Trophoblast cell (in vitro differentiated cells and primary cell): ENCODE data around the gene PBXIP1.
"Not testable (repeated sequence)": the region's sequence is repeated elsewhere in the genome, so short reads cannot be mapped to it uniquely, and the experiment has no call there.

Experiments
- DNase-seq, 2 donors: peaks; one replicate each; pipeline ENCODE4 v3.0.0-alpha.2; 2016
- H2AFZ ChIP-seq: 2 replicates; pipeline ENCODE4 v1.6.1; 2013; ENCODE audit warnings: low read length, moderate library complexity, mild to moderate bottlenecking; ENCODE audit not compliant: insufficient read depth, poor library complexity
- H2AK5ac ChIP-seq: 2 replicates; pipeline ENCODE4 v1.6.1; 2013; ENCODE audit warnings: mild to moderate bottlenecking, low read length
- H2BK120ac ChIP-seq: 2 replicates; pipeline ENCODE4 v1.6.1; 2013; ENCODE audit warnings: low read length, mild to moderate bottlenecking, moderate library complexity; ENCODE audit not compliant: insufficient read depth, poor library complexity
- H2BK12ac ChIP-seq: 2 replicates; pipeline ENCODE4 v1.6.1; 2013; ENCODE audit warnings: mild to moderate bottlenecking, low read length, moderate library complexity
- H2BK5ac ChIP-seq: 2 replicates; pipeline ENCODE4 v1.6.1; 2013; ENCODE audit warnings: low read length, low read depth, moderate library complexity, mild to moderate bottlenecking; ENCODE audit not compliant: poor library complexity
- H3K14ac ChIP-seq: 2 replicates; pipeline ENCODE4 v1.6.1; 2013; ENCODE audit warnings: mild to moderate bottlenecking, low read length
- H3K18ac ChIP-seq: 2 replicates; pipeline ENCODE4 v1.6.1; 2013; ENCODE audit warnings: mild to moderate bottlenecking, low read length
- H3K23ac ChIP-seq: 2 replicates; pipeline ENCODE4 v1.6.1; 2013; ENCODE audit warnings: low read length
- H3K27ac ChIP-seq: 2 replicates; pipeline ENCODE4 v1.5.1; 2013; ENCODE audit warnings: low read depth, mild to moderate bottlenecking, inconsistent platforms, low read length, moderate library complexity
- H3K27me3 ChIP-seq: 2 replicates; pipeline ENCODE4 v1.6.1; 2013; ENCODE audit warnings: inconsistent platforms, mild to moderate bottlenecking, low read length, moderate library complexity; ENCODE audit not compliant: insufficient read depth
- H3K36me3 ChIP-seq, 2 experiments: 1 replicate in 1 of 2; 2 replicates in 1 of 2; pipeline ENCODE4 v1.6.1; 2013; ENCODE audit warnings: low read length in 2 of 2, mild to moderate bottlenecking in 2 of 2, moderate library complexity in 1 of 2; ENCODE audit not compliant: insufficient read depth in 2 of 2, control insufficient read depth in 1 of 2
- H3K4ac ChIP-seq: 2 replicates; pipeline ENCODE4 v1.6.1; 2013; ENCODE audit warnings: low read depth, mild to moderate bottlenecking, low read length, moderate library complexity
- H3K4me1 ChIP-seq, 2 experiments: 1 replicate in 1 of 2; 2 replicates in 1 of 2; pipeline ENCODE4 v1.6.1; 2013; ENCODE audit warnings: low read length in 2 of 2, mild to moderate bottlenecking in 2 of 2, moderate library complexity in 1 of 2; ENCODE audit not compliant: insufficient read depth in 2 of 2, control insufficient read depth in 1 of 2
- H3K4me2 ChIP-seq: 2 replicates; pipeline ENCODE4 v1.6.1; 2013; ENCODE audit warnings: inconsistent platforms, mild to moderate bottlenecking, low read length, moderate library complexity
- H3K4me3 ChIP-seq: 2 replicates; pipeline ENCODE4 v1.5.1; 2013; ENCODE audit warnings: mild to moderate bottlenecking, low read depth, low read length, inconsistent platforms
- H3K79me1 ChIP-seq: one replicate; pipeline ENCODE4 v1.6.1; 2013; ENCODE audit warnings: low read length
- H3K79me2 ChIP-seq: 2 replicates; pipeline ENCODE4 v1.6.1; 2013; ENCODE audit warnings: low read length, mild to moderate bottlenecking; ENCODE audit not compliant: control insufficient read depth, insufficient read depth, poor library complexity
- H3K9ac ChIP-seq: 2 replicates; pipeline ENCODE4 v1.6.1; 2013; ENCODE audit warnings: mild to moderate bottlenecking, low read length
- H3K9me3 ChIP-seq: 2 replicates; pipeline ENCODE4 v1.6.1; 2013; ENCODE audit warnings: low read depth, mild to moderate bottlenecking, control low read depth, inconsistent platforms, low read length; ENCODE audit not compliant: insufficient read depth
- H4K12ac ChIP-seq: 2 replicates; pipeline ENCODE4 v1.6.1; 2013; ENCODE audit warnings: low read depth, mild to moderate bottlenecking, low read length, moderate library complexity
- H4K8ac ChIP-seq: 2 replicates; pipeline ENCODE4 v1.6.1; 2013; ENCODE audit warnings: low read depth, mild to moderate bottlenecking, low read length, moderate library complexity
- H4K91ac ChIP-seq: one replicate; pipeline ENCODE4 v1.6.1; 2013; ENCODE audit warnings: low read depth, mild to moderate bottlenecking, low read length, moderate library complexity
- WGBS: extraction: QIAGEN DNeasy Blood & Tissue Kit; methylation state at CpG from one replicate; pipeline ENCODE4 v1.1.7; 2013; ENCODE audit warnings: missing lambda C conversion rate; ENCODE audit not compliant: insufficient read length, insufficient coverage; ENCODE audit errors: extremely low coverage; 5-methylcytosine and 5-hydroxymethylcytosine counted together

The PBXIP1 gene

GRCh38 chr1:154911691-154912550, 44.0 kb downstream of the PBXIP1 start:
- Histone ChIP-seq H4K8ac (no peak overlapping the region), H3K79me2 (no peaks in the 10 kb centered on the region), H2AK5ac (no peak overlapping the region), H4K91ac (no peak overlapping the region), H2BK5ac (no peak overlapping the region), H3K23ac (no peak overlapping the region), H3K9ac (no peak overlapping the region), H2BK120ac (no peak overlapping the region), H3K27ac (no peak overlapping the region), H3K36me3 (no peaks in the 10 kb centered on the region), H3K18ac (no peak overlapping the region), H2AFZ (no peak overlapping the region), H3K4me2 (no peak overlapping the region), H3K4me3 (no peak overlapping the region), H3K4me1 (no peaks in the 10 kb centered on the region), H3K14ac (no peak overlapping the region), H4K12ac (no peak overlapping the region), H3K4ac (no peak overlapping the region), H3K79me1 (no peaks in the 10 kb centered on the region), H2BK12ac (no peak overlapping the region), H3K9me3 (peaks cover 16% of the 10 kb centered on the region), H3K27me3 (no peaks in the 10 kb centered on the region)
- no CpG with 5 or more reads among the region's 8 CpGs for WGBS
- DNase-seq: no peak

DNA sequence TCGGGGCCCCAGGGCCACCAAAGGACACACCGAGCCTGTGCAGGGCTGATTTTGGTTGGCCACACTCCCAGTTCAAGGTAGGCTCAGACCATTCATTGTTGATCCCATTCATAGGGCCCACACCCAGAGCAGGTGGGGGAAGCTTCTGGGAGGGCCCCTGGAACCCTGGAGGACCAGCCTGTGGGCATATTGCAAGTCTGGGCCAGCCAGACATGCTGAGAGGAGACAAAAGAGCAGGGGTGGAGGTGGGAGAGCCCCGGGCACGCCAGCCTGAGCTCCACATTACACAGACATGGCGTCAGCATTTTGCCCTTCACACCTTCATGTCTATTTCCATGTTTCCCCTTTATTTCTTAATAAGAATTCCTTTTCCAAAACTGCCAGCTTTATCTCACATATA, 45.0 kb downstream of the PBXIP1 start:
- Histone ChIP-seq H2BK5ac (no peak overlapping the region), H3K4ac (no peak overlapping the region), H3K23ac (no peak overlapping the region), H3K4me1 (no peaks in the 10 kb centered on the region), H3K9ac (no peak overlapping the region), H4K12ac (no peak overlapping the region), H2BK120ac (no peak overlapping the region), H3K18ac (no peak overlapping the region), H3K14ac (no peak overlapping the region), H3K27ac (no peak overlapping the region), H3K4me3 (no peak overlapping the region), H2BK12ac (no peak overlapping the region), H3K79me1 (no peaks in the 10 kb centered on the region), H4K8ac (no peak overlapping the region), H3K27me3 (no peaks in the 10 kb centered on the region), H2AK5ac (no peak overlapping the region), H3K4me2 (no peak overlapping the region), H4K91ac (no peak overlapping the region), H3K36me3 (no peaks in the 10 kb centered on the region), H3K79me2 (no peaks in the 10 kb centered on the region), H3K9me3 (peaks cover 18% of the 10 kb centered on the region), H2AFZ (no peak overlapping the region)
- no CpG with 5 or more reads among the region's 5 CpGs for WGBS
- no peak for DNase-seq

DNA sequence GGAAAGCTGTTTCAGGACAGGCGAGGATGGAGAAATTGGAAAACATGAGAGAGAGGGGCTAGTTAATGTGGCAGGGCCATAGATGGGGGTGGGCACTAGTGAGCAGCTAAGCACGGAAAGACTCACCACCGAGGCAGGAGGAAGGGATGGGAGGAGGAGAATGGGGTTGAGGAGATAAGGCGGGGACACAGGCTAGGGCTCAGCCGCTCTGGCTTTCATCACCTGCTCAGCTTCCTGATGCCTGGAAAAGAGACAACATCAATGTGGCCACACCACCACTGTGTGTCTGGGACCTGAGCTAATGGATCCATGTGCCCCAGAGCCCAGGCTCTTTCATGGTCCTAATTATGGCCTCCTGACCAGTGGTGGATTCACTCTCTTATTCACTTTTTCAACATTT, 47.0 kb downstream of the PBXIP1 start:
- no peaks in the 10 kb centered on the region for H3K79me2 ChIP-seq
- no peak overlapping the region for H3K27ac ChIP-seq
- no peaks in the 10 kb centered on the region for H3K27me3 ChIP-seq
- H4K8ac ChIP-seq: no peak overlapping the region
- no peak overlapping the region for H3K4me2 ChIP-seq
- H3K79me1 ChIP-seq: no peaks in the 10 kb centered on the region
- no peak overlapping the region for H3K4ac ChIP-seq
- no peak overlapping the region for H3K18ac ChIP-seq
- H2AFZ ChIP-seq: no peak overlapping the region
- H4K91ac ChIP-seq: no peak overlapping the region
- no peak overlapping the region for H3K4me3 ChIP-seq
- H2BK120ac ChIP-seq: no peak overlapping the region
- no peak overlapping the region for H4K12ac ChIP-seq
- H3K23ac ChIP-seq: no peak overlapping the region
- H3K9me3 ChIP-seq: peaks cover 18% of the 10 kb centered on the region
- DNase-seq: no peak
- H3K4me1 ChIP-seq: no peaks in the 10 kb centered on the region
- no peak overlapping the region for H2AK5ac ChIP-seq
- H3K14ac ChIP-seq: no peak overlapping the region
- no CpG with 5 or more reads among the region's 5 CpGs for WGBS
- H2BK5ac ChIP-seq: no peak overlapping the region
- no peak overlapping the region for H3K9ac ChIP-seq
- H2BK12ac ChIP-seq: no peak overlapping the region
- no peaks in the 10 kb centered on the region for H3K36me3 ChIP-seq

DNA sequence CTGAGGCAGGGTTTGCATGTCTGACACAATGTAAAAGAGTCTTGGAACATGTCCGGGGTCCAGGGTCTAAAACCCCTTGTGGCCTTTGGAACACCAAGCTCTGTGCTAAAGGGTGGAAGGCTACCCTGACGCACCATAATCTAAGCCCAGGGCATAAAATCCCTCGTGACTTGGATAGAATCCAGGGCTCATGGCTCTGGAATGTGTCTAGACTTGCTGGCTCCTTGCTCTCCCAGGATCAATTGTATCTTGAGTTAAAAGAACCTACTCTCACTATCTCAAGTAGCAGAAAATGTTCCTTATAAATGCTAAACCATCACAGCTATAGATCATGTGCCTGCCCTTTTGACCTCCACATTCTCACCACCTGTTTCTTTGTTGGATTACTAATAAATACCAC, 47.8 kb downstream of the PBXIP1 start:
- not testable (repeated sequence) for H3K4me2 ChIP-seq, H3K4me1 ChIP-seq
- no CpG with 5 or more reads among the region's 3 CpGs for WGBS

More for the DNA sequence above, 47.8 kb downstream of the PBXIP1 start:
- H3K23ac ChIP-seq, H2BK12ac ChIP-seq, H4K91ac ChIP-seq, H3K4ac ChIP-seq, H2AFZ ChIP-seq, H3K27ac ChIP-seq, H2BK120ac ChIP-seq, H3K36me3 ChIP-seq, H3K79me2 ChIP-seq, H3K4me3 ChIP-seq, H2BK5ac ChIP-seq, H4K8ac ChIP-seq, H2AK5ac ChIP-seq, H3K27me3 ChIP-seq, H3K14ac ChIP-seq, H3K18ac ChIP-seq, H3K79me1 ChIP-seq, H4K12ac ChIP-seq, H3K9ac ChIP-seq: not testable (repeated sequence)
- DNase-seq: peak in 1 of 2 donors; percentile 14
- peaks cover 18% of the 10 kb centered on the region for H3K9me3 ChIP-seq
